GM23338 (cell line): ENCODE measurements around the gene RTN4RL2. TPM values are rescaled to one million over a fixed set of nuclear protein-coding genes. Genes with fewer than 3 reads are reported as not detected.

Source experiments
- ATAC-seq: fragments of 200-7000 bp; cut with Tn5 transposase; 3 replicates; pipeline ENCODE4 v1.9.1; 2020
- DNase-seq: peaks from one replicate; pipeline ENCODE4 v3.0.0-alpha.2; 2015; ENCODE audit warnings: low spot score
- H2AFZ ChIP-seq: fragments of 200-600 bp; sonication (generic); 2 replicates; pipeline ENCODE4 v1.8.0; 2016; ENCODE audit warnings: antibody characterized with exemption, mild to moderate bottlenecking, moderate library complexity
- H3F3A ChIP-seq: fragments of 200-600 bp; sonication (generic); replicated peaks from 2 replicates; pipeline ENCODE4 v1.8.0; 2017; ENCODE audit warnings: antibody characterized with exemption, mixed run types, low read depth
- H3K27ac ChIP-seq: fragments of 200-600 bp; sonication (generic); 2 replicates; pipeline ENCODE4 v1.6.1; 2016; ENCODE audit warnings: low read depth
- H3K27me3 ChIP-seq: fragments of 200-600 bp; sonication (generic); 2 replicates; pipeline ENCODE4 v1.8.0; 2016; ENCODE audit warnings: mild to moderate bottlenecking, mixed run types, moderate library complexity; ENCODE audit not compliant: insufficient read depth
- H3K36me3 ChIP-seq: fragments of 200-600 bp; sonication (generic); 2 replicates; pipeline ENCODE4 v1.8.0; 2016; ENCODE audit warnings: mild to moderate bottlenecking; ENCODE audit not compliant: insufficient read depth
- H3K4me1 ChIP-seq: fragments of 200-600 bp; sonication (generic); 2 replicates; pipeline ENCODE4 v1.8.0; 2016; ENCODE audit warnings: mild to moderate bottlenecking, moderate library complexity; ENCODE audit not compliant: insufficient read depth
- H3K4me2 ChIP-seq: fragments of 200-600 bp; sonication (generic); 2 replicates; pipeline ENCODE4 v1.7.1; 2017; ENCODE audit warnings: mixed run types
- H3K4me3 ChIP-seq: fragments of 200-600 bp; sonication (generic); 2 replicates; pipeline ENCODE4 v1.6.1; 2016; ENCODE audit warnings: mixed run types
- H3K79me2 ChIP-seq: fragments of 200-600 bp; sonication (generic); replicated peaks from 2 replicates; pipeline ENCODE4 v1.8.0; 2017; ENCODE audit warnings: mild to moderate bottlenecking; ENCODE audit not compliant: insufficient read depth
- H3K9me2 ChIP-seq: fragments of 200-600 bp; sonication (generic); 2 replicates; pipeline ENCODE4 v1.8.0; 2017; ENCODE audit not compliant: insufficient read depth
- H4K20me1 ChIP-seq: fragments of 200-600 bp; sonication (generic); replicated peaks from 2 replicates; pipeline ENCODE4 v1.8.0; 2017; ENCODE audit warnings: mild to moderate bottlenecking; ENCODE audit not compliant: insufficient read depth
- H3K27ac Mint-ChIP-seq: 2 replicates; pipeline ENCODE4 v1.8.0; 2020; ENCODE audit warnings: inconsistent platforms, mild to moderate bottlenecking, moderate library complexity, mixed read lengths
- H3K27me3 Mint-ChIP-seq: 3 replicates; pipeline ENCODE4 v1.8.0; 2022; ENCODE audit warnings: low read depth, mild to moderate bottlenecking, moderate library complexity, mixed read lengths, inconsistent platforms; ENCODE audit not compliant: insufficient read depth, poor library complexity
- H3K36me3 Mint-ChIP-seq: 3 replicates; pipeline ENCODE4 v1.8.0; 2021; ENCODE audit warnings: low read depth, mild to moderate bottlenecking, inconsistent platforms, moderate library complexity, mixed read lengths
- H3K4me1 Mint-ChIP-seq: 3 replicates; pipeline ENCODE4 v1.8.0; 2020; ENCODE audit warnings: mild to moderate bottlenecking, inconsistent platforms, mixed read lengths
- H3K4me3 Mint-ChIP-seq: 3 replicates; pipeline ENCODE4 v1.8.0; 2021; ENCODE audit warnings: moderate library complexity, mild to moderate bottlenecking, inconsistent platforms, mixed read lengths
- H3K9me3 Mint-ChIP-seq: 3 replicates; pipeline ENCODE4 v1.8.0; 2020; ENCODE audit warnings: moderate library complexity, mild to moderate bottlenecking, inconsistent platforms, mixed read lengths
- CTCF ChIP-seq, 2 experiments: fragments of 200-600 bp in 1 of 2; sonication (generic) in 1 of 2; conservative IDR thresholded peaks; 2 replicates each; pipeline versions ENCODE4 v1.5.1 to v1.6.1; 2016 to 2017; ENCODE audit warnings: antibody characterized with exemption in 2 of 2, low read depth in 2 of 2, mild to moderate bottlenecking in 2 of 2, moderate library complexity in 1 of 2
- NANOG ChIP-seq: IDR thresholded peaks from 2 replicates; pipeline ENCODE4 v1.6.1; 2016; ENCODE audit warnings: antibody characterized with exemption, borderline replicate concordance
- STAT1 ChIP-seq: IDR thresholded peaks from one replicate; pipeline ENCODE4 v1.6.1; 2016; ENCODE audit warnings: antibody characterized with exemption; ENCODE audit not compliant: unreplicated experiment
- ZNF462 ChIP-seq: fragments of 250-450 bp; sonication (Bioruptor Pico); IDR thresholded peaks from 2 replicates; pipeline ENCODE4 v1.5.0; 2020; ENCODE audit warnings: mild to moderate bottlenecking, moderate library complexity
- polyA plus RNA-seq: library from polyadenylated mRNA; unstranded; fragments of >200 nt; fragmentation: Nextera tagmentation; extraction: Ambion mirVana; gene quantifications from 2 replicates; pipeline ENCODE4 v1.2.1, GENCODE V29; 2016
- total RNA-seq: library from RNA; depleted of rRNA; stranded (reverse); fragments of >200 nt; shearing (Covaris generic); gene quantifications from 2 replicates; pipeline ENCODE4 v1.2.3, GENCODE V29; 2014

RTN4RL2 gene
- total and polyA plus RNA-seq, 2 experiments from 2014 or later: 13.9 to 15.9 TPM

GRCh38 chr11:57512646-57513451 is 52.5 kb downstream of the RTN4RL2 start:
- peaks cover 11% of the 10 kb centered on the region for H3K4me1 ChIP-seq
- H2AFZ ChIP-seq: no peak overlapping the region
- Mint-ChIP-seq H3K27ac (no peak overlapping the region), H3K36me3 (peaks cover 19% of the 10 kb centered on the region), H3K4me3 (peak overlapping the region; percentile 89), H3K9me3 (no peaks in the 10 kb centered on the region), H3K4me1 (peaks cover 26% of the 10 kb centered on the region), H3K27me3 (peaks cover 11% of the 10 kb centered on the region)
- H3K79me2 ChIP-seq: peaks cover 31% of the 10 kb centered on the region
- TF ChIP-seq ZNF462 (CRISPR knock-in tag) (no peak), CTCF (conservative IDR thresholded peaks at IDR 0.05; ENCODE audit: low read depth in 2 of 2) (0 out of 4 replicates have a peak, but pooled peaks of 1 of the 2 experiments have one; percentile 5), STAT1 (no peak), NANOG (no peak)
- ATAC-seq (no peak), DNase-seq (no peak)
- peaks cover 17% of the 10 kb centered on the region for H3K27me3 ChIP-seq
- H3K9me2 ChIP-seq: no peaks in the 10 kb centered on the region
- peak overlapping the region; percentile 86 for H3K4me3 ChIP-seq
- no peaks in the 10 kb centered on the region for H3K36me3 ChIP-seq
- no peaks in the 10 kb centered on the region for H4K20me1 ChIP-seq
- H3K4me2 ChIP-seq: peak overlapping the region; percentile 97
- H3K27ac ChIP-seq: no peak overlapping the region
- H3F3A ChIP-seq: peaks cover 9% of the 10 kb centered on the region; the same call in 1 of the 2 replicates
